Measurements from ENCODE around the gene TGM6. TPM values are rescaled to one million over a fixed set of nuclear protein-coding genes. Genes with fewer than 3 reads are reported as not detected.

Gene TGM6
- total RNA-seq, 1 experiment from 2014 or later: not detected

GRCh38 chr20:2342243-2342642 lies 38.5 kb upstream of the TGM6 start:
- WGBS (ENCODE audit: extremely low coverage, insufficient read length, low lambda C conversion rate): no CpG with 5 or more reads among the region's 3 CpGs
- Histone ChIP-seq H3K18ac (ENCODE audit: insufficient read length, low read depth, low read length) (no peak overlapping the region), H3K23ac (ENCODE audit: insufficient read length, low read depth, low read length) (no peak overlapping the region), H3K4me1 (ENCODE audit: insufficient read depth, low read length) (no peaks in the 10 kb centered on the region; the same call in 1 of the 2 replicates), H4K8ac (replicated peaks; ENCODE audit: insufficient read length, low read depth, low read length) (no peak overlapping the region), H2BK15ac (ENCODE audit: low read depth, low read length) (no peak overlapping the region), H3K56ac (ENCODE audit: insufficient read length, low read depth, low read length) (no peak overlapping the region), H4K91ac (ENCODE audit: insufficient read length, low read depth, low read length) (no peak overlapping the region), H3K27me3 (ENCODE audit: insufficient read depth, low read length) (no peaks in the 10 kb centered on the region), H3K14ac (ENCODE audit: insufficient read depth, low read length) (no peak overlapping the region), H2BK12ac (ENCODE audit: insufficient read length, low read depth, low read length) (no peak overlapping the region), H2AK5ac (ENCODE audit: insufficient read length, low read length) (no peak overlapping the region), H3K4me2 (ENCODE audit: insufficient read depth, insufficient read length, low read length) (no peak overlapping the region), H3K9me3 (ENCODE audit: control insufficient read depth, low read depth, low read length) (no peaks in the 10 kb centered on the region), H2AFZ (ENCODE audit: low read length) (no peak overlapping the region), H3T11ph (ENCODE audit: low read length) (no peak overlapping the region), H3K27ac (ENCODE audit: insufficient read length, low read depth, low read length) (no peak overlapping the region), H4K20me1 (ENCODE audit: control insufficient read depth, insufficient read depth, insufficient read length) (no peaks in the 10 kb centered on the region), H2BK5ac (ENCODE audit: insufficient read length, low read length) (no peak overlapping the region), H3K79me1 (ENCODE audit: insufficient read depth, low read depth, low read length, poor library complexity, severe bottlenecking) (no peaks in the 10 kb centered on the region), H3K23me2 (ENCODE audit: insufficient read length, low read depth, low read length, poor library complexity, severe bottlenecking) (no peaks in the 10 kb centered on the region), H2BK20ac (ENCODE audit: low read depth, low read length, poor library complexity, severe bottlenecking) (no peak overlapping the region), H2BK120ac (ENCODE audit: low read depth, low read length, poor library complexity, severe bottlenecking) (no peak overlapping the region), H3K79me2 (ENCODE audit: insufficient read depth, low read length) (no peaks in the 10 kb centered on the region), H4K5ac (ENCODE audit: insufficient read length, low read depth, low read length) (no peak overlapping the region), H3K9ac (ENCODE audit: extremely low read depth, insufficient read length, low read length) (no peak overlapping the region), H3K4ac (ENCODE audit: low read depth, low read length) (no peak overlapping the region)
- TF ChIP-seq CTCF (conservative IDR thresholded peaks at IDR 0.05): no peak
- no peak for DNase-seq
- H3K27ac Mint-ChIP-seq: no peak overlapping the region
- peaks cover 2 to 4% of the 10 kb centered on the region in 2 experiments; a peak in 2 of 5 replicates for H3K9me3 Mint-ChIP-seq
- no peaks in the 10 kb centered on the region; the same call in none of the 2 replicates for H3K27me3 Mint-ChIP-seq (ENCODE audit: low read depth)
- H3K36me3 Mint-ChIP-seq (ENCODE audit: insufficient read depth in 1 of 3, low read depth in 3 of 3): no peaks in the 10 kb centered on the region
- H3K4me3 Mint-ChIP-seq: no peak overlapping the region
- H3K4me1 Mint-ChIP-seq: no peaks in the 10 kb centered on the region; a peak in 1 of 4 replicates

All from H9 (cell line).